Liver (tissue), 9 donors: ENCODE data around the gene SNRPD2. TPM values are rescaled to one million over a fixed set of nuclear protein-coding genes. Genes with fewer than 3 reads are reported as not detected.

Experiments
- DNase-seq: peaks from one replicate; pipeline ENCODE4 v3.0.0-alpha.2; 2017; ENCODE audit warnings: low spot score
- H3K27ac ChIP-seq, 2 donors: one replicate each; pipeline ENCODE4 v1.7.0; 2013; ENCODE audit warnings: inconsistent platforms in 2 of 2, low read length in 2 of 2, control low read depth in 1 of 2, low read depth in 1 of 2, mild to moderate bottlenecking in 1 of 2
- H3K27me3 ChIP-seq, 4 donors: one replicate each; pipeline versions ENCODE4 v1.6.1 to v1.7.0; 2013; ENCODE audit warnings: low read length in 3 of 4, inconsistent platforms in 1 of 4, mild to moderate bottlenecking in 1 of 4, moderate library complexity in 1 of 4; ENCODE audit not compliant: control insufficient read depth in 4 of 4, insufficient read depth in 4 of 4
- H3K36me3 ChIP-seq, 4 donors: one replicate each; pipeline versions ENCODE4 v1.6.1 to v1.7.0; 2013; ENCODE audit warnings: low read length in 3 of 4, mild to moderate bottlenecking in 3 of 4, low read depth in 1 of 4, moderate library complexity in 1 of 4; ENCODE audit not compliant: control insufficient read depth in 4 of 4, insufficient read depth in 3 of 4
- H3K4me1 ChIP-seq, 4 donors: one replicate each; pipeline versions ENCODE4 v1.6.1 to v1.7.0; 2013; ENCODE audit warnings: low read length in 3 of 4, mild to moderate bottlenecking in 3 of 4, moderate library complexity in 1 of 4; ENCODE audit not compliant: control insufficient read depth in 4 of 4, insufficient read depth in 4 of 4
- H3K4me3 ChIP-seq, 3 donors: one replicate each; pipeline versions ENCODE4 v1.6.1 to v1.7.0; 2013; ENCODE audit warnings: low read length in 3 of 3, control low read depth in 1 of 3, low read depth in 1 of 3, mild to moderate bottlenecking in 1 of 3
- H3K9ac ChIP-seq, 2 donors: one replicate each; pipeline ENCODE4 v1.7.0; 2013; ENCODE audit warnings: low read length in 2 of 2, mild to moderate bottlenecking in 2 of 2, moderate library complexity in 2 of 2, control low read depth in 1 of 2, low read depth in 1 of 2
- H3K9me3 ChIP-seq, 4 donors: one replicate each; pipeline versions ENCODE4 v1.6.1 to v1.7.0; 2013; ENCODE audit warnings: low read length in 3 of 4; ENCODE audit not compliant: control insufficient read depth in 4 of 4
- FOXA2 ChIP-seq: IDR thresholded peaks from 2 replicates; pipeline ENCODE4 v1.6.1; 2016; ENCODE audit warnings: antibody characterized with exemption
- HNF4A ChIP-seq, 2 donors: conservative IDR thresholded peaks; 2 replicates each; pipeline ENCODE4 v1.6.1; 2016; ENCODE audit warnings: antibody characterized with exemption in 2 of 2, mild to moderate bottlenecking in 2 of 2
- HNF4G ChIP-seq: IDR thresholded peaks from 2 replicates; pipeline ENCODE4 v1.6.1; 2016; ENCODE audit warnings: antibody characterized with exemption
- RAD21 ChIP-seq, 2 donors: IDR thresholded peaks; 2 replicates each; pipeline ENCODE4 v1.6.1; 2016; ENCODE audit warnings: antibody characterized with exemption in 2 of 2, mild to moderate bottlenecking in 2 of 2
- RXRA ChIP-seq, 2 donors: IDR thresholded peaks; 2 replicates each; pipeline ENCODE4 v1.6.1; 2017 to 2018; ENCODE audit warnings: antibody characterized with exemption in 2 of 2, mild to moderate bottlenecking in 1 of 2
- SP1 ChIP-seq: IDR thresholded peaks from 2 replicates; pipeline ENCODE4 v1.6.1; 2018; ENCODE audit warnings: antibody characterized with exemption, mild to moderate bottlenecking
- TAF1 ChIP-seq: conservative IDR thresholded peaks from 2 replicates; pipeline ENCODE4 v1.6.1; 2016; ENCODE audit warnings: antibody characterized with exemption, mild to moderate bottlenecking
- YY1 ChIP-seq: IDR thresholded peaks from 2 replicates; pipeline ENCODE4 v1.6.1; 2016; ENCODE audit warnings: antibody characterized with exemption, mild to moderate bottlenecking
- WGBS: extraction: QIAGEN DNeasy Blood & Tissue Kit; methylation state at CpG from one replicate; pipeline ENCODE4 v1.1.7; 2013; 5-methylcytosine and 5-hydroxymethylcytosine counted together
- polyA plus RNA-seq, 2 donors: library from polyadenylated mRNA; stranded (reverse) in 1 of 2; unstranded in 1 of 2; fragments of 200-250 nt in 1 of 2; fragments of >200 nt in 1 of 2; fragmentation: Nextera tagmentation in 1 of 2; extraction: Ambion mirVana in 1 of 2; gene quantifications; one replicate each; pipeline versions ENCODE4 v1.2.1 to v1.2.3, GENCODE V29; 2013 to 2015
- total RNA-seq, 2 donors: library from RNA; depleted of rRNA; stranded (reverse); fragments of >200 nt; gene quantifications; one replicate each; pipeline ENCODE4 v1.2.3, GENCODE V29; 2014
- TF ChIP-seq, protein P1 (sequence below): IDR thresholded peaks from 2 replicates; pipeline ENCODE4 v1.6.1; 2016; ENCODE audit warnings: antibody characterized with exemption
- TF ChIP-seq, protein P2 (sequence below): fragments of 150-350 bp; IDR thresholded peaks from 2 replicates; pipeline ENCODE4 v1.5.1; 2017; ENCODE audit warnings: improper control_type of control experiment, low read depth, low read length; ENCODE audit not compliant: missing input control
- TF ChIP-seq, protein P3 (sequence below): IDR thresholded peaks from 2 replicates; pipeline ENCODE4 v1.6.1; 2016; ENCODE audit warnings: antibody characterized with exemption
- TF ChIP-seq, protein P4 (sequence below): IDR thresholded peaks from 2 replicates; pipeline ENCODE4 v1.6.1; 2016; ENCODE audit warnings: antibody characterized with exemption
- donor health status: healthy.
- donor health status: healthy.
- donor health status: healthy.
- donor health status: healthy.
- donor health status: healthy.

SNRPD2 gene
- total and polyA plus RNA-seq, 4 donors, result 38.6 to 175 (median 90.5) TPM

DNA sequence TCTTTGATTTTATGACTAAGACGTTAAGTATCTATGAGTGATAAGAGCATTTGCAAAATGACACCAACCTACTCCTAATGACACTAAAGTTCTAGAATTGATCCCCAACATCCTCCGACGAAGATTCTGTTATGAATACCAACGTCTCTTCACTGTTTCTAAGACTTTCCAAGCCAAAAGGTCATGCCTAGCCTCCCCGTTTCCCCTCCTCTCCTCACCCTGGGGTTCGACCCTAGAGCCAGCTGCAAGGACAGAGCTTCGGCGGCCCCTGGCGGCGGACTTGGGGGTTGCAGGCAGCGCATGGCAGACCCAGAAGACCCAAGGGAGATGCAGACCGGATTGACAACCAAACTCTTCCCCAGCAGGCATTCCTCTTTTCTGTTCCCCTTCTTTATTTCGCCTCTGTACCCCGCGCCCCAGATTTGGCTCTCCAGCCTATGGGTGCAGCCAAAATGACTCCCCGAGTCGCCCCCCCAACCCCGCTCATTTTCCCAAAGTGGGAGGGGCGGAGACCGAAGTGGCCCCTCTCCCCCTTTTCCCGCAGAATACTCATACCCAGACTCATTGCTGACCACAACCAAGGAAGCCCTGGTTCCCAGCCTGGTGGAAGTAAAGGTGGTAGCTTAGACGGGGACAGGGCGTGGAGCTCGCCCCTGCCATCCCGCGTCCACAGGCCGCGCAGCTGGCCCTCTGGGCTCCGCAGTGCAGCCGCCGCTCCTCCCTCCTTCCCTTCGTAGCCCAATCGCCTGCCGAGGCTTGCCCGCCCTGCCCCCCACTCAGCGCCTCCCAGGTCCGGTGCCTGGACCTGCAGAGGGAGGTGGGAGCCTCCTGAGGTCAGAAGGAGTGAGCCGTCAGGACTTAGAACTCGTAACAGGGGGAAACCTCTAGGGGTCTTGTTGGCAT, 48.5 kb downstream of the SNRPD2 start:
- no peak overlapping the region for H3K4me3 ChIP-seq

DNA sequence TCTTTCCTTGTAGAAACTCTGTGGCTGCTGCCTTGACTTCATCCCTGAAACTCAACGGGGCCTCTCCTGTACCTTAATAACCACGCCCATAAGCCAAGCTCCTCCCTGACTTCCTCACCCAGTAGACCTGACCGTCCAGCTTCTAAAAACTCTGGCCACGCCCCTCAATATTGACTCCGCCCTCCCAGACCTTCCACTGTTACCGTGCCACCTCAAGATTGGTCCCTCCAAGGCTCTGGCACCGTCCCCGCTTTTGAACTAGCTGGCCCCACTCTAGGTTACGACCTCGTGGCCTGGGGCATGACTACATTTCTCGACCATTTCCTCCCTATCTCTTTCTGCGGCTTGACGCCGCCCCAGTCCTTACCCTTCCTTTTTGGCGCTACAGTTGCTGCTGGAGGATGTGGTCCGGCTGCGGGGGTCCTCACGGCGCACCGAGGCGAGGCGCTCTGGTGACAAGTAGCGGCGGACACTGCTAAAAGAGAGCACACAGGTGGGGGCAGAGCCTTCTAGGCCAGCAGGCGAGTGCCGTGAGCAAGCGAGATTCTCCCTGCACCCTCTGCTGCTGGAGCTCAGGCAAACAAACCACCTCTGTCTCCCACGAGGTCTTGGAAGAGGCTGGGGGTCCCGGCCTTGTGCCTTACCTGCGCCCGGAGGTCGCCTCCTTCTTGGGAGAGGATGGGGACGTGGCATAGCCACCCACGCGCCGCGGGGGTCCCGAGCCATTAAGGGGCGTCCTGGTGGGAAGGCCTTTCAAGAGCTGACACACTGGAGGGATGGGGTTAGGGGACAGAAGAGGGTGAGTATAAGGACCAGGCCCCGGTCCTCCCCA, 50.3 kb downstream of the SNRPD2 start:
- no peak for TF ChIP-seq SP1
- TF ChIP-seq HNF4A (conservative IDR thresholded peaks at IDR 0.05), result no peak
- TF ChIP-seq RXRA (IDR thresholded peaks at IDR 0.05), result no peak
- H3K9me3 ChIP-seq, result no peaks in the 10 kb centered on the region
- H3K36me3 ChIP-seq, result no peaks in the 10 kb centered on the region
- H3K27ac ChIP-seq, result peak overlapping the region; percentile 71 to 76
- no peaks in the 10 kb centered on the region for H3K27me3 ChIP-seq
- 4% methylated on average over 40 of the region's 40 CpGs for WGBS
- peaks cover 8 to 45% (median 30%) of the 10 kb centered on the region in 4 donors for H3K4me1 ChIP-seq
- no peak overlapping the region for H3K9ac ChIP-seq
- peak overlapping the region; percentile 2 to 19 (median 16) for H3K4me3 ChIP-seq
- peak; percentile 77 for DNase-seq

More for the DNA sequence above, 48.5 kb downstream of the SNRPD2 start:
- Histone ChIP-seq H3K9ac (no peak overlapping the region), H3K36me3 (no peaks in the 10 kb centered on the region), H3K4me1 (peaks cover 8 to 44% (median 30%) of the 10 kb centered on the region in 4 donors), H3K9me3 (no peaks in the 10 kb centered on the region), H3K27me3 (no peaks in the 10 kb centered on the region), H3K27ac (no peak overlapping the region)
- TF ChIP-seq, protein P1, sequence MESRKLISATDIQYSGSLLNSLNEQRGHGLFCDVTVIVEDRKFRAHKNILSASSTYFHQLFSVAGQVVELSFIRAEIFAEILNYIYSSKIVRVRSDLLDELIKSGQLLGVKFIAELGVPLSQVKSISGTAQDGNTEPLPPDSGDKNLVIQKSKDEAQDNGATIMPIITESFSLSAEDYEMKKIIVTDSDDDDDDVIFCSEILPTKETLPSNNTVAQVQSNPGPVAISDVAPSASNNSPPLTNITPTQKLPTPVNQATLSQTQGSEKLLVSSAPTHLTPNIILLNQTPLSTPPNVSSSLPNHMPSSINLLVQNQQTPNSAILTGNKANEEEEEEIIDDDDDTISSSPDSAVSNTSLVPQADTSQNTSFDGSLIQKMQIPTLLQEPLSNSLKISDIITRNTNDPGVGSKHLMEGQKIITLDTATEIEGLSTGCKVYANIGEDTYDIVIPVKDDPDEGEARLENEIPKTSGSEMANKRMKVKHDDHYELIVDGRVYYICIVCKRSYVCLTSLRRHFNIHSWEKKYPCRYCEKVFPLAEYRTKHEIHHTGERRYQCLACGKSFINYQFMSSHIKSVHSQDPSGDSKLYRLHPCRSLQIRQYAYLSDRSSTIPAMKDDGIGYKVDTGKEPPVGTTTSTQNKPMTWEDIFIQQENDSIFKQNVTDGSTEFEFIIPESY, result no peak
- TF ChIP-seq, protein P2, sequence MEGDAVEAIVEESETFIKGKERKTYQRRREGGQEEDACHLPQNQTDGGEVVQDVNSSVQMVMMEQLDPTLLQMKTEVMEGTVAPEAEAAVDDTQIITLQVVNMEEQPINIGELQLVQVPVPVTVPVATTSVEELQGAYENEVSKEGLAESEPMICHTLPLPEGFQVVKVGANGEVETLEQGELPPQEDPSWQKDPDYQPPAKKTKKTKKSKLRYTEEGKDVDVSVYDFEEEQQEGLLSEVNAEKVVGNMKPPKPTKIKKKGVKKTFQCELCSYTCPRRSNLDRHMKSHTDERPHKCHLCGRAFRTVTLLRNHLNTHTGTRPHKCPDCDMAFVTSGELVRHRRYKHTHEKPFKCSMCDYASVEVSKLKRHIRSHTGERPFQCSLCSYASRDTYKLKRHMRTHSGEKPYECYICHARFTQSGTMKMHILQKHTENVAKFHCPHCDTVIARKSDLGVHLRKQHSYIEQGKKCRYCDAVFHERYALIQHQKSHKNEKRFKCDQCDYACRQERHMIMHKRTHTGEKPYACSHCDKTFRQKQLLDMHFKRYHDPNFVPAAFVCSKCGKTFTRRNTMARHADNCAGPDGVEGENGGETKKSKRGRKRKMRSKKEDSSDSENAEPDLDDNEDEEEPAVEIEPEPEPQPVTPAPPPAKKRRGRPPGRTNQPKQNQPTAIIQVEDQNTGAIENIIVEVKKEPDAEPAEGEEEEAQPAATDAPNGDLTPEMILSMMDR, result peak; percentile 97
- peak; percentile 94 to 97 for TF ChIP-seq RAD21 (IDR thresholded peaks at IDR 0.05)
- WGBS, result 11% methylated on average over 39 of the region's 39 CpGs
- peak; percentile 94 for DNase-seq

DNA sequence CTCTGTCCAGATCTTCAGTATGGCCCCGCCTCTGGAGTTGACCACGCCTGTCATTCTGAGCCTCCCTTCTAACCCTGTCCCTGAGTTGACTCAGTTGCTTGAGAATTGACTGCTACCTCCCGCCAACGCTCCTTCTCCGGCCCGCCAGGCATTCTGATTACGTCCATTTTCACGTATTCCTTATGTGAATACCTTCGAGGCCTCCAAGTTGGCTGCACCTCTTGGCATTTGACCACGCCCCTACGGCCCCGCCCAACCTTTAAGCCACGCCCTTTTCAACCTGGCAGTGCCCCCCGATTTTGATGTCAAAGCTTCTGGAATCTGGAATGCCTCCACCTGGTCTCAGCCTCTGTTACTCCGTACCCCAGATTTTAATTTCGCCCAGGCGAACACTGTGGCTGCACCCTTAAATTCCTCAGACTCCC, 50.9 kb downstream of the SNRPD2 start:
- H3K9ac ChIP-seq, result no peak overlapping the region
- H3K4me1 ChIP-seq, result peaks cover 8 to 42% (median 29%) of the 10 kb centered on the region in 4 donors
- H3K27ac ChIP-seq, result peak overlapping the region; percentile 71 to 76
- no peaks in the 10 kb centered on the region for H3K9me3 ChIP-seq
- H3K36me3 ChIP-seq, result no peaks in the 10 kb centered on the region
- H3K27me3 ChIP-seq, result no peaks in the 10 kb centered on the region
- TF ChIP-seq, protein P3, sequence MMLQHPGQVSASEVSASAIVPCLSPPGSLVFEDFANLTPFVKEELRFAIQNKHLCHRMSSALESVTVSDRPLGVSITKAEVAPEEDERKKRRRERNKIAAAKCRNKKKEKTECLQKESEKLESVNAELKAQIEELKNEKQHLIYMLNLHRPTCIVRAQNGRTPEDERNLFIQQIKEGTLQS, result no peak
- no peak for TF ChIP-seq RXRA (IDR thresholded peaks at IDR 0.05)
- TF ChIP-seq YY1, result no peak
- TF ChIP-seq SP1, result no peak
- TF ChIP-seq TAF1, result no peak
- no peak for TF ChIP-seq HNF4G
- TF ChIP-seq FOXA2, result no peak
- TF ChIP-seq, protein P4, sequence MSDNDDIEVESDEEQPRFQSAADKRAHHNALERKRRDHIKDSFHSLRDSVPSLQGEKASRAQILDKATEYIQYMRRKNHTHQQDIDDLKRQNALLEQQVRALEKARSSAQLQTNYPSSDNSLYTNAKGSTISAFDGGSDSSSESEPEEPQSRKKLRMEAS, result no peak
- TF ChIP-seq, protein P1, result no peak
- no peak overlapping the region for H3K4me3 ChIP-seq
- no peak for DNase-seq
- WGBS, result 48% methylated on average over 17 of the region's 17 CpGs
